H9 (cell line): ENCODE results near the gene C20orf204. TPM values are rescaled to one million over a fixed set of nuclear protein-coding genes. Genes with fewer than 3 reads are reported as not detected.

Experiments used
- DNase-seq: peaks from one replicate; pipeline ENCODE4 v3.0.0-alpha.2; 2017
- H2AFZ ChIP-seq: one replicate; pipeline ENCODE4 v1.6.1; 2013; ENCODE audit warnings: mild to moderate bottlenecking, low read length, control low read depth, moderate library complexity
- H2AK5ac ChIP-seq: 2 replicates; pipeline ENCODE4 v1.6.1; 2013; ENCODE audit warnings: low read length, control low read depth, mixed read lengths; ENCODE audit not compliant: insufficient read length
- H2BK120ac ChIP-seq: one replicate; pipeline ENCODE4 v1.6.1; 2013; ENCODE audit warnings: low read depth, mild to moderate bottlenecking, low read length, control low read depth, inconsistent platforms; ENCODE audit not compliant: poor library complexity, severe bottlenecking
- H2BK12ac ChIP-seq: 2 replicates; pipeline ENCODE4 v1.6.1; 2013; ENCODE audit warnings: low read length, control low read depth, mixed read lengths, low read depth; ENCODE audit not compliant: insufficient read length
- H2BK15ac ChIP-seq: 2 replicates; pipeline ENCODE4 v1.6.1; 2013; ENCODE audit warnings: low read depth, low read length, control low read depth
- H2BK20ac ChIP-seq: one replicate; pipeline ENCODE4 v1.6.1; 2013; ENCODE audit warnings: low read depth, mild to moderate bottlenecking, low read length, control low read depth, inconsistent platforms; ENCODE audit not compliant: poor library complexity, severe bottlenecking
- H2BK5ac ChIP-seq: 2 replicates; pipeline ENCODE4 v1.6.1; 2013; ENCODE audit warnings: low read length, control low read depth, mixed read lengths; ENCODE audit not compliant: insufficient read length
- H3K14ac ChIP-seq: 2 replicates; pipeline ENCODE4 v1.6.1; 2013; ENCODE audit warnings: low read length, control low read depth; ENCODE audit not compliant: insufficient read depth
- H3K18ac ChIP-seq: 2 replicates; pipeline ENCODE4 v1.6.1; 2013; ENCODE audit warnings: low read depth, mild to moderate bottlenecking, mixed read lengths, low read length, control low read depth; ENCODE audit not compliant: insufficient read length
- H3K23ac ChIP-seq: 2 replicates; pipeline ENCODE4 v1.6.1; 2013; ENCODE audit warnings: low read length, control low read depth, mixed read lengths, low read depth; ENCODE audit not compliant: insufficient read length
- H3K23me2 ChIP-seq: 2 replicates; pipeline ENCODE4 v1.6.1; 2013; ENCODE audit warnings: low read depth, mild to moderate bottlenecking, mixed read lengths, low read length, control low read depth; ENCODE audit not compliant: insufficient read length, poor library complexity, severe bottlenecking
- H3K27ac ChIP-seq: 2 replicates; pipeline ENCODE4 v1.5.1; 2013; ENCODE audit warnings: low read length, control low read depth, mixed read lengths, low read depth; ENCODE audit not compliant: insufficient read length
- H3K27me3 ChIP-seq: 2 replicates; pipeline ENCODE4 v1.6.1; 2013; ENCODE audit warnings: low read length, control low read depth, inconsistent platforms; ENCODE audit not compliant: insufficient read depth
- H3K4ac ChIP-seq: 2 replicates; pipeline ENCODE4 v1.6.1; 2013; ENCODE audit warnings: low read depth, mild to moderate bottlenecking, control low read depth, inconsistent platforms, low read length, moderate library complexity
- H3K4me1 ChIP-seq: 2 replicates; pipeline ENCODE4 v1.6.1; 2013; ENCODE audit warnings: low read length, control low read depth, inconsistent platforms; ENCODE audit not compliant: insufficient read depth
- H3K4me2 ChIP-seq: 2 replicates; pipeline ENCODE4 v1.6.1; 2013; ENCODE audit warnings: low read length, control low read depth, mixed read lengths; ENCODE audit not compliant: insufficient read length, insufficient read depth
- H3K56ac ChIP-seq: 2 replicates; pipeline ENCODE4 v1.6.1; 2013; ENCODE audit warnings: low read depth, mild to moderate bottlenecking, mixed read lengths, low read length, control low read depth; ENCODE audit not compliant: insufficient read length
- H3K79me1 ChIP-seq: 2 replicates; pipeline ENCODE4 v1.6.1; 2013; ENCODE audit warnings: low read depth, mild to moderate bottlenecking, moderate library complexity, low read length, control low read depth, inconsistent platforms; ENCODE audit not compliant: insufficient read depth, poor library complexity, severe bottlenecking
- H3K79me2 ChIP-seq: 2 replicates; pipeline ENCODE4 v1.6.1; 2013; ENCODE audit warnings: low read length, control low read depth, inconsistent platforms; ENCODE audit not compliant: insufficient read depth
- H3K9ac ChIP-seq: 2 replicates; pipeline ENCODE4 v1.6.1; 2013; ENCODE audit warnings: low read length, control low read depth, mixed read lengths; ENCODE audit not compliant: insufficient read length; ENCODE audit errors: extremely low read depth
- H3K9me3 ChIP-seq: one replicate; pipeline ENCODE4 v1.6.1; 2013; ENCODE audit warnings: low read depth, low read length, inconsistent platforms; ENCODE audit not compliant: control insufficient read depth
- H3T11ph ChIP-seq: one replicate; pipeline ENCODE4 v1.6.1; 2013; ENCODE audit warnings: mild to moderate bottlenecking, low read length, control low read depth, inconsistent platforms
- H4K20me1 ChIP-seq: one replicate; pipeline ENCODE4 v1.6.1; 2013; ENCODE audit not compliant: control insufficient read depth, insufficient read length, insufficient read depth
- H4K5ac ChIP-seq: 2 replicates; pipeline ENCODE4 v1.6.1; 2013; ENCODE audit warnings: low read depth, mild to moderate bottlenecking, mixed read lengths, low read length, control low read depth; ENCODE audit not compliant: insufficient read length
- H4K8ac ChIP-seq: replicated peaks from 2 replicates; pipeline ENCODE4 v1.6.1; 2013; ENCODE audit warnings: low read length, control low read depth, mixed read lengths, low read depth; ENCODE audit not compliant: insufficient read length
- H4K91ac ChIP-seq: 2 replicates; pipeline ENCODE4 v1.6.1; 2013; ENCODE audit warnings: low read depth, mild to moderate bottlenecking, moderate library complexity, mixed read lengths, low read length, control low read depth; ENCODE audit not compliant: insufficient read length
- H3K27ac Mint-ChIP-seq, 3 experiments: 2 replicates in 2 of 3; 3 replicates in 1 of 3; pipeline ENCODE4 v1.8.0; 2020 to 2021; ENCODE audit warnings: mixed read lengths in 3 of 3, mild to moderate bottlenecking in 1 of 3, moderate library complexity in 1 of 3
- H3K27me3 Mint-ChIP-seq: 2 replicates; pipeline ENCODE4 v1.8.0; 2021; ENCODE audit warnings: low read depth, mild to moderate bottlenecking, moderate library complexity, mixed read lengths
- H3K36me3 Mint-ChIP-seq, 3 experiments: 2 replicates in 2 of 3; 3 replicates in 1 of 3; pipeline ENCODE4 v1.8.0; 2020 to 2021; ENCODE audit warnings: low read depth in 3 of 3, mixed read lengths in 3 of 3; ENCODE audit not compliant: insufficient read depth in 1 of 3
- H3K4me1 Mint-ChIP-seq, 2 experiments: 2 replicates each; pipeline ENCODE4 v1.8.0; 2020; ENCODE audit warnings: mixed read lengths in 2 of 2
- H3K4me3 Mint-ChIP-seq, 2 experiments: 2 replicates in 1 of 2; 3 replicates in 1 of 2; pipeline ENCODE4 v1.8.0; 2020 to 2021; ENCODE audit warnings: mild to moderate bottlenecking in 2 of 2, mixed read lengths in 2 of 2, moderate library complexity in 1 of 2
- H3K9me3 Mint-ChIP-seq, 2 experiments: 2 replicates in 1 of 2; 3 replicates in 1 of 2; pipeline ENCODE4 v1.8.0; 2020; ENCODE audit warnings: mild to moderate bottlenecking in 2 of 2, mixed read lengths in 2 of 2, moderate library complexity in 1 of 2
- WGBS: extraction: QIAGEN DNeasy Blood & Tissue Kit; methylation state at CpG from one replicate; pipeline ENCODE4 v1.1.7; 2013; ENCODE audit warnings: missing lambda C conversion rate, low lambda C conversion rate, mixed read lengths; ENCODE audit not compliant: insufficient read length; ENCODE audit errors: extremely low coverage; 5-methylcytosine and 5-hydroxymethylcytosine counted together
- total RNA-seq: library from RNA; stranded (reverse); gene quantifications from 2 replicates; pipeline ENCODE4 v1.2.1, GENCODE V29; 2021
- TF ChIP-seq, protein P1 (sequence below): fragments of 200-600 bp; sonication (generic); conservative IDR thresholded peaks from 3 replicates; pipeline ENCODE4 v1.8.0; 2021; ENCODE audit warnings: antibody characterized with exemption, mild to moderate bottlenecking

C20orf204 gene
- total RNA-seq, 1 experiment from 2014 or later = 2.2 TPM

DNA sequence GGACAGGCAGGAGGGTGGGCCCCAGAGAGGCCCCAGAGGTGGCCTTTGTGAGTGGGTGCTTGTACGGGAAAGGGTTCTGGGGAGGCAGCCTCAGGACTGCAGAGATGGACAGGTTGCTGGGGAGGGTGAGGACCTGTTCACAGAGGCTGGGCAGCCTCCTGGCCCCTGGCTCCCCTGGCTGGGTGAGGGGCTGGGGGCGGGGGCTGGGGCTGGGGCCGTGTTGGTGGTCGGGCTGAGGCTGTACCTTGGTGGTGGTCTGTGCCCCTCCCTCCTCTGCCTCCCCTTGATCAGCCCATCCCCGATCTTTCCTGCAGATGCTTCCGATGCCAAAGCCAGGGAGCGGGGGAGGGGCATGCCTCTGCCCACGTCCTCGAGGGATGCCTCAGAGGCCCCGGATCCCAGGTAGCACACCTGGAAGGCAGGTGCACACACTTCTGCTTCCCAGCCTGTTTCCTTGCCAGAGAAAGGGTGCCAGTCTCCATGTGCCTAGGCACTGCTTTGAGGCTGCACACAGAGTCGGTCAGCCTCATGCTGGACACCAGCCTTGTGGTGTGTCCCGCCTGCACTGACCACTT lies 31.8 kb downstream of the C20orf204 start:
- Mint-ChIP-seq H3K27me3 (peaks cover 1% of the 10 kb centered on the region), H3K27ac (peak overlapping the region in 2 of 3 experiments; percentile 22 to 40; a peak in 1 of 7 replicates), H3K4me3 (no peak overlapping the region), H3K4me1 (peaks cover 21 to 35% of the 10 kb centered on the region in 2 experiments), H3K36me3 (peaks cover 0 to 3% (median 0%) of the 10 kb centered on the region in 3 experiments; a peak in 3 of 7 replicates), H3K9me3 (no peaks in the 10 kb centered on the region)
- Histone ChIP-seq H3K9me3 (no peaks in the 10 kb centered on the region), H3K56ac (no peak overlapping the region), H4K5ac (no peak overlapping the region), H4K91ac (no peak overlapping the region), H2AK5ac (no peak overlapping the region), H3K79me2 (no peaks in the 10 kb centered on the region), H3T11ph (no peak overlapping the region), H3K9ac (no peak overlapping the region), H2BK15ac (no peak overlapping the region), H4K8ac (no peak overlapping the region), H3K14ac (no peak overlapping the region), H2BK12ac (no peak overlapping the region), H2AFZ (no peak overlapping the region), H3K18ac (no peak overlapping the region), H3K4me2 (no peak overlapping the region), H3K4ac (no peak overlapping the region), H3K23me2 (peaks cover 6% of the 10 kb centered on the region), H3K4me1 (peaks cover 1% of the 10 kb centered on the region; the same call in 1 of the 2 replicates), H4K20me1 (no peaks in the 10 kb centered on the region), H2BK20ac (no peak overlapping the region), H2BK5ac (no peak overlapping the region), H3K27me3 (no peaks in the 10 kb centered on the region), H3K27ac (no peak overlapping the region), H2BK120ac (no peak overlapping the region), H3K79me1 (no peaks in the 10 kb centered on the region), H3K23ac (no peak overlapping the region)
- DNase-seq = no peak
- no CpG with 5 or more reads among the region's 12 CpGs for WGBS
- TF ChIP-seq, protein P1, sequence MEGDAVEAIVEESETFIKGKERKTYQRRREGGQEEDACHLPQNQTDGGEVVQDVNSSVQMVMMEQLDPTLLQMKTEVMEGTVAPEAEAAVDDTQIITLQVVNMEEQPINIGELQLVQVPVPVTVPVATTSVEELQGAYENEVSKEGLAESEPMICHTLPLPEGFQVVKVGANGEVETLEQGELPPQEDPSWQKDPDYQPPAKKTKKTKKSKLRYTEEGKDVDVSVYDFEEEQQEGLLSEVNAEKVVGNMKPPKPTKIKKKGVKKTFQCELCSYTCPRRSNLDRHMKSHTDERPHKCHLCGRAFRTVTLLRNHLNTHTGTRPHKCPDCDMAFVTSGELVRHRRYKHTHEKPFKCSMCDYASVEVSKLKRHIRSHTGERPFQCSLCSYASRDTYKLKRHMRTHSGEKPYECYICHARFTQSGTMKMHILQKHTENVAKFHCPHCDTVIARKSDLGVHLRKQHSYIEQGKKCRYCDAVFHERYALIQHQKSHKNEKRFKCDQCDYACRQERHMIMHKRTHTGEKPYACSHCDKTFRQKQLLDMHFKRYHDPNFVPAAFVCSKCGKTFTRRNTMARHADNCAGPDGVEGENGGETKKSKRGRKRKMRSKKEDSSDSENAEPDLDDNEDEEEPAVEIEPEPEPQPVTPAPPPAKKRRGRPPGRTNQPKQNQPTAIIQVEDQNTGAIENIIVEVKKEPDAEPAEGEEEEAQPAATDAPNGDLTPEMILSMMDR = no peak
